CD4-positive, alpha-beta T cell treated with Interleukin-4 for 4 hours (primary cell): Measurements from ENCODE around the gene OR2Z1.
"Not testable (repeated sequence)": the region's sequence is repeated elsewhere in the genome, so short reads cannot be mapped to it uniquely, and the experiment has no call there.

ENCODE experiments used
- DNase-seq: peaks from one replicate; pipeline ENCODE4 v3.0.0-alpha.2; 2020

Gene OR2Z1

GRCh38 chr19:8705304-8705703 is 16.1 kb upstream of the OR2Z1 start:
- DNase-seq: peak; percentile 38

- peak; percentile 43 for DNase-seq
Observed at GRCh38 chr19:8705742-8706141, 15.7 kb upstream of the OR2Z1 start.

GRCh38 chr19:8710337-8710736 is 11.1 kb upstream of the OR2Z1 start:
- not testable (repeated sequence) for DNase-seq

GRCh38 chr19:8722032-8722431 is 598 bp downstream of the OR2Z1 start:
- no peak for DNase-seq

GRCh38 chr19:8724276-8724675 is 2.8 kb downstream of the OR2Z1 start:
- no peak for DNase-seq

- no peak for DNase-seq
Observed at GRCh38 chr19:8731428-8732169, 10.2 kb downstream of the OR2Z1 start.

GRCh38 chr19:8738377-8738776 is 16.9 kb downstream of the OR2Z1 start:
- no peak for DNase-seq

GRCh38 chr19:8739291-8740065 is 18.0 kb downstream of the OR2Z1 start:
- not testable (repeated sequence) for DNase-seq

- not testable (repeated sequence) for DNase-seq
Observed at GRCh38 chr19:8767257-8767656, 45.8 kb downstream of the OR2Z1 start.

- DNase-seq: not testable (repeated sequence)
Observed at GRCh38 chr19:8769265-8769664, 47.8 kb downstream of the OR2Z1 start.

- DNase-seq: not testable (repeated sequence)
Observed at GRCh38 chr19:8773587-8773986, 52.2 kb downstream of the OR2Z1 start.
